OCI-LY3 (cell line): ENCODE data around the gene NLGN1.

ENCODE experiments used
- H2AFZ ChIP-seq: fragments of 200-600, 300-600 bp; shearing (Covaris generic); 2 replicates; pipeline ENCODE4 v1.6.0; 2014; ENCODE audit warnings: antibody characterized with exemption, low read depth, low read length
- H3K27ac ChIP-seq: fragments of 200-600, 300-600 bp; sonication (generic); 2 replicates; pipeline ENCODE4 v1.5.1; 2014; ENCODE audit warnings: mild to moderate bottlenecking, low read length, moderate library complexity, mixed read lengths
- H3K27me3 ChIP-seq: fragments of 200-600, 300-600 bp; sonication (generic); 2 replicates; pipeline ENCODE4 v1.6.1; 2014; ENCODE audit warnings: low read depth, low read length, mixed read lengths
- H3K36me3 ChIP-seq: fragments of 200-600, 300-600 bp; sonication (generic); replicated peaks from 2 replicates; pipeline ENCODE3; 2014; ENCODE audit warnings: low read depth, low read length, mixed read lengths
- H3K4me1 ChIP-seq: fragments of 300-600, 200-600 bp; sonication (generic); 2 replicates; pipeline ENCODE4 v1.6.1; 2014; ENCODE audit warnings: low read length, mixed read lengths
- H3K4me2 ChIP-seq: fragments of 200-600, 300-600 bp; sonication (generic); 2 replicates; pipeline ENCODE4 v1.6.1; 2014; ENCODE audit warnings: low read length, mixed read lengths
- H3K4me3 ChIP-seq: fragments of 300-600, 200-600 bp; sonication (generic); 2 replicates; pipeline ENCODE4 v1.5.1; 2014; ENCODE audit warnings: antibody characterized with exemption, mild to moderate bottlenecking, low read length, moderate library complexity
- H3K79me2 ChIP-seq: fragments of 300-600, 200-600 bp; shearing (Covaris generic); 2 replicates; pipeline ENCODE4 v1.6.1; 2014; ENCODE audit warnings: mild to moderate bottlenecking, low read length, mixed read lengths
- H3K9ac ChIP-seq: fragments of 300-600, 200-600 bp; shearing (Covaris generic); 2 replicates; pipeline ENCODE4 v1.6.0; 2014; ENCODE audit warnings: mild to moderate bottlenecking, low read length, moderate library complexity
- H3K9me3 ChIP-seq: fragments of 200-600, 300-600 bp; shearing (Covaris generic); 2 replicates; pipeline ENCODE4 v1.6.1; 2014; ENCODE audit warnings: low read length, mixed read lengths; ENCODE audit not compliant: insufficient read depth
- H4K20me1 ChIP-seq: fragments of 200-600, 300-600 bp; sonication (generic); 2 replicates; pipeline ENCODE4 v1.6.1; 2016; ENCODE audit warnings: low read length, mixed read lengths; ENCODE audit not compliant: insufficient read depth
- CTCF ChIP-seq: fragments of 200-600, 300-600 bp; sonication (generic); IDR thresholded peaks from 2 replicates; pipeline ENCODE4 v1.5.1; 2014; ENCODE audit warnings: antibody characterized with exemption, low read length, low read depth
- EZH2phosphoT487 ChIP-seq: fragments of 200-600 bp; shearing (Covaris generic); IDR thresholded peaks from 2 replicates; pipeline ENCODE4 v1.6.1; 2018; ENCODE audit warnings: antibody characterized with exemption, mixed run types, low read depth

The NLGN1 gene

GRCh38 chr3:173986861-173987410 is 589.4 kb downstream of the NLGN1 start:
- Histone ChIP-seq H4K20me1 (no peaks in the 10 kb centered on the region), H3K9me3 (no peaks in the 10 kb centered on the region), H3K9ac (no peak overlapping the region), H3K36me3 (no peaks in the 10 kb centered on the region), H3K27ac (no peak overlapping the region), H3K79me2 (no peaks in the 10 kb centered on the region), H3K4me1 (no peaks in the 10 kb centered on the region), H3K4me2 (no peak overlapping the region), H2AFZ (no peak overlapping the region), H3K4me3 (no peak overlapping the region), H3K27me3 (no peaks in the 10 kb centered on the region)
- TF ChIP-seq EZH2phosphoT487: no peak
- TF ChIP-seq CTCF: no peak

GRCh38 chr3:173988909-173989308 is 591.4 kb downstream of the NLGN1 start:
- Histone ChIP-seq H3K36me3 (no peaks in the 10 kb centered on the region), H3K27ac (no peak overlapping the region), H3K4me3 (no peak overlapping the region), H4K20me1 (no peaks in the 10 kb centered on the region), H3K4me1 (no peaks in the 10 kb centered on the region), H3K9ac (no peak overlapping the region), H2AFZ (no peak overlapping the region), H3K27me3 (no peaks in the 10 kb centered on the region), H3K79me2 (no peaks in the 10 kb centered on the region), H3K9me3 (no peaks in the 10 kb centered on the region), H3K4me2 (no peak overlapping the region)
- TF ChIP-seq CTCF: no peak

- Histone ChIP-seq H3K36me3 (no peaks in the 10 kb centered on the region), H3K4me2 (no peak overlapping the region), H3K9me3 (no peaks in the 10 kb centered on the region), H4K20me1 (no peaks in the 10 kb centered on the region), H3K27me3 (no peaks in the 10 kb centered on the region), H3K27ac (no peak overlapping the region), H3K79me2 (no peaks in the 10 kb centered on the region), H3K4me1 (no peaks in the 10 kb centered on the region), H2AFZ (no peak overlapping the region), H3K9ac (no peak overlapping the region), H3K4me3 (no peak overlapping the region)
- TF ChIP-seq EZH2phosphoT487 (no peak), CTCF (no peak)
Measured at GRCh38 chr3:173992416-173992815, 594.9 kb downstream of the NLGN1 start.

- no peak overlapping the region for H2AFZ ChIP-seq
- no peak for TF ChIP-seq EZH2phosphoT487
- peak; percentile 53 for TF ChIP-seq CTCF
- no peak overlapping the region for H3K4me2 ChIP-seq
Measured at GRCh38 chr3:173993299-173993698, 595.8 kb downstream of the NLGN1 start.

More at GRCh38 chr3:173993299-173993698, 595.8 kb downstream of the NLGN1 start:
- no peak overlapping the region for H3K27ac ChIP-seq
- no peaks in the 10 kb centered on the region for H3K9me3 ChIP-seq
- H3K36me3 ChIP-seq: no peaks in the 10 kb centered on the region
- H3K9ac ChIP-seq: no peak overlapping the region
- H3K79me2 ChIP-seq: no peaks in the 10 kb centered on the region
- H3K27me3 ChIP-seq: no peaks in the 10 kb centered on the region
- no peak overlapping the region for H3K4me3 ChIP-seq
- H3K4me1 ChIP-seq: no peaks in the 10 kb centered on the region
- H4K20me1 ChIP-seq: no peaks in the 10 kb centered on the region
